ENCODE measurements around the gene ZFHX3. TPM values are rescaled to one million over a fixed set of nuclear protein-coding genes. Genes with fewer than 3 reads are reported as not detected.

The ZFHX3 gene
- polyA plus RNA-seq, 1 experiment, result 2.2 TPM

DNA sequence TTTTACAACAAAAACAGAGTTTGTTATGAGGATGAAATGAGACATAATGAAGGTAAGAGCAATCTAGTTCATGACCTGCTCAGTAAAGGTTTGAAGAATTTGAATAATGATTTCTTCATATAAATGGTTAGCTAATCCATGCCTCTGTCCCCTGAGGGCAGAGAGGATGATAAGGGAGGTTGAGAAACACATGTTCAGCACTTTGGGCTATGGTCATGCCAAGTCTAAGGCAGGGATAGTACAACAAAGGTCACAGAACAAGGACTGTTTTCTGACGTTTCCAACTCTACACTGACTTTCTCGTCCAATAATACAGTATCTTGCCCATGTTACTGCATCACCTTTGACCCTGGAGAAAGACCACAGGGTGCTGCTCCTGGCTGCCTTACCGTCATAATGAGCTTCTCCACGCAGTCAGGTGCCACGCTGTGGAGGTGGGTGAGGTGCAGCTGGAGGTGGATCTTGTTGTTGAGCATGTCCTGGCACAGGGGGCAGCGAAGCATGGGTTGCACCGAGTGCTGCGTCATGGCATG lies 236.7 kb downstream of the ZFHX3 start:
- TF ChIP-seq, protein P1, sequence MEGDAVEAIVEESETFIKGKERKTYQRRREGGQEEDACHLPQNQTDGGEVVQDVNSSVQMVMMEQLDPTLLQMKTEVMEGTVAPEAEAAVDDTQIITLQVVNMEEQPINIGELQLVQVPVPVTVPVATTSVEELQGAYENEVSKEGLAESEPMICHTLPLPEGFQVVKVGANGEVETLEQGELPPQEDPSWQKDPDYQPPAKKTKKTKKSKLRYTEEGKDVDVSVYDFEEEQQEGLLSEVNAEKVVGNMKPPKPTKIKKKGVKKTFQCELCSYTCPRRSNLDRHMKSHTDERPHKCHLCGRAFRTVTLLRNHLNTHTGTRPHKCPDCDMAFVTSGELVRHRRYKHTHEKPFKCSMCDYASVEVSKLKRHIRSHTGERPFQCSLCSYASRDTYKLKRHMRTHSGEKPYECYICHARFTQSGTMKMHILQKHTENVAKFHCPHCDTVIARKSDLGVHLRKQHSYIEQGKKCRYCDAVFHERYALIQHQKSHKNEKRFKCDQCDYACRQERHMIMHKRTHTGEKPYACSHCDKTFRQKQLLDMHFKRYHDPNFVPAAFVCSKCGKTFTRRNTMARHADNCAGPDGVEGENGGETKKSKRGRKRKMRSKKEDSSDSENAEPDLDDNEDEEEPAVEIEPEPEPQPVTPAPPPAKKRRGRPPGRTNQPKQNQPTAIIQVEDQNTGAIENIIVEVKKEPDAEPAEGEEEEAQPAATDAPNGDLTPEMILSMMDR (IDR thresholded peaks at IDR 0.05; ENCODE audit: insufficient read depth, low read depth, low read length), result no peak
- no peak for DNase-seq (ENCODE audit: low read depth)
- CTCF ChIA-PET, result interaction anchor here (1.4 kb wide), 1 partner anchor 22 kb away, joined by 4 read pairs; no protein-coding TSS in a partner anchor
- Histone ChIP-seq H3K36me3 (ENCODE audit: control insufficient read depth, insufficient read depth, low read length) (no peaks in the 10 kb centered on the region), H3K27me3 (ENCODE audit: control insufficient read depth, insufficient read depth, low read length) (no peaks in the 10 kb centered on the region), H3K4me3 (ENCODE audit: low read depth, low read length) (no peak overlapping the region)
- POLR2A ChIA-PET, result no interaction called here

- Histone ChIP-seq H3K27me3 (ENCODE audit: control insufficient read depth, insufficient read depth, low read length) (no peaks in the 10 kb centered on the region), H3K36me3 (ENCODE audit: control insufficient read depth, insufficient read depth, low read length) (no peaks in the 10 kb centered on the region), H3K4me3 (ENCODE audit: low read depth, low read length) (no peak overlapping the region)
- ChIA-PET POLR2A (no interaction called here), CTCF (no interaction called here)
- no peak for DNase-seq (ENCODE audit: low read depth)
- TF ChIP-seq, protein P1 (IDR thresholded peaks at IDR 0.05; ENCODE audit: insufficient read depth, low read depth, low read length), result no peak
These were observed 237.4 kb downstream of the ZFHX3 start for GRCh38 chr16:72810480-72810879.

DNA sequence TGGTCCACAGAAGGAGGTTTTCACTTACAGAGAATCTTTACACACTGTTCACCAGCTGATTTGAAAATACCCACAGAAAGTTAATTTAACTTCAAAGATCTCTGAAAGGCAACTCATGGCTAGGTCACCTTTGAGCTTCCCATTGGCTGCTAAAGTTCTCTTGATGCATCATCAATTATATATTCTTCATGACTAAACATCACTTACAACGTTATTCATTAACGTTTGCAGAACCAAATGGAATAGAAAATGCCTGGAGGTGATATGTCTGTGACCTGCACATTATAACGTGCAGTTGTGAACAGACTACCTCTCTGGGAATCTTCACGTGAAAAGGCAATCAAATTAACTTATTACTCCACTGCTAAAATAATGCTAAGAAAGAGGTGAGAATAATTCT lies 238.5 kb downstream of the ZFHX3 start:
- TF ChIP-seq, protein P1 (IDR thresholded peaks at IDR 0.05; ENCODE audit: insufficient read depth, low read depth, low read length), result no peak
- DNase-seq (ENCODE audit: low read depth), result no peak

GRCh38 chr16:72808754-72809153 lies 239.2 kb downstream of the ZFHX3 start:
- H3K27me3 ChIP-seq (ENCODE audit: control insufficient read depth, insufficient read depth, low read length), result no peaks in the 10 kb centered on the region
- no peak for DNase-seq (ENCODE audit: low read depth)
- ChIA-PET CTCF (no interaction called here), POLR2A (no interaction called here)
- no peak overlapping the region for H3K4me3 ChIP-seq (ENCODE audit: low read depth, low read length)
- no peaks in the 10 kb centered on the region for H3K36me3 ChIP-seq (ENCODE audit: control insufficient read depth, insufficient read depth, low read length)
- TF ChIP-seq, protein P1 (IDR thresholded peaks at IDR 0.05; ENCODE audit: insufficient read depth, low read depth, low read length), result no peak

More for the DNA sequence above, 238.5 kb downstream of the ZFHX3 start:
- Histone ChIP-seq H3K4me3 (ENCODE audit: low read depth, low read length) (no peak overlapping the region), H3K27me3 (ENCODE audit: control insufficient read depth, insufficient read depth, low read length) (no peaks in the 10 kb centered on the region), H3K36me3 (ENCODE audit: control insufficient read depth, insufficient read depth, low read length) (no peaks in the 10 kb centered on the region)
- CTCF ChIA-PET, result no interaction called here
- POLR2A ChIA-PET, result no interaction called here

GRCh38 chr16:72807245-72807644 lies 240.7 kb downstream of the ZFHX3 start:
- ChIA-PET POLR2A (interaction anchor here (0.6 kb wide), 1 partner anchor 128 kb away, joined by 3 read pairs; no protein-coding TSS in a partner anchor), CTCF (interaction anchor here (1.5 kb wide), 1 partner anchor 25 kb away, joined by 3 read pairs; no protein-coding TSS in a partner anchor)
- H3K36me3 ChIP-seq (ENCODE audit: control insufficient read depth, insufficient read depth, low read length), result no peaks in the 10 kb centered on the region
- no peaks in the 10 kb centered on the region for H3K27me3 ChIP-seq (ENCODE audit: control insufficient read depth, insufficient read depth, low read length)
- no peak overlapping the region for H3K4me3 ChIP-seq (ENCODE audit: low read depth, low read length)
- TF ChIP-seq, protein P1 (IDR thresholded peaks at IDR 0.05; ENCODE audit: insufficient read depth, low read depth, low read length), result no peak
- DNase-seq (ENCODE audit: low read depth), result no peak
